ENCODE results near the gene RAB11FIP4.

The RAB11FIP4 gene

GRCh38 chr17:31575043-31575442 lies 183.6 kb downstream of the RAB11FIP4 start:
- DNase-seq: no peak

GRCh38 chr17:31579265-31579664 lies 187.8 kb downstream of the RAB11FIP4 start:
- no peak for DNase-seq

- no peak for DNase-seq
These were observed 188.8 kb downstream of the RAB11FIP4 start for GRCh38 chr17:31580316-31580705.

GRCh38 chr17:31580706-31581490 lies 189.4 kb downstream of the RAB11FIP4 start:
- no peak for DNase-seq

- DNase-seq: no peak
These were observed 190.0 kb downstream of the RAB11FIP4 start for GRCh38 chr17:31581491-31581890.

GRCh38 chr17:31582151-31582907 lies 190.9 kb downstream of the RAB11FIP4 start:
- no peak for DNase-seq

- DNase-seq: no peak
These were observed 192.4 kb downstream of the RAB11FIP4 start for GRCh38 chr17:31583772-31584356.

- no peak for DNase-seq
These were observed 193.2 kb downstream of the RAB11FIP4 start for GRCh38 chr17:31584438-31585279.

- no peak for DNase-seq
These were observed 193.8 kb downstream of the RAB11FIP4 start for GRCh38 chr17:31585280-31585630.

- DNase-seq: no peak
These were observed 195.5 kb downstream of the RAB11FIP4 start for GRCh38 chr17:31586946-31587345.

GRCh38 chr17:31587462-31587861 lies 196.0 kb downstream of the RAB11FIP4 start:
- no peak for DNase-seq
